Activated CD4-positive, alpha-beta T cell treated with anti-CD3 and anti-CD28 coated beads for 36 hours (primary cell): Measurements from ENCODE around the gene MAGEB3. TPM values are rescaled to one million over a fixed set of nuclear protein-coding genes. Genes with fewer than 3 reads are reported as not detected.

Experiments
- ATAC-seq: fragments of 200-7000 bp; cut with Tn5 transposase; one replicate; pipeline ENCODE4 v1.10.0; 2021; ENCODE audit warnings: mild to moderate bottlenecking, moderate library complexity
- CTCF ChIA-PET: fragments of 350-600 bp; sonication (Branson Sonifier 250); formaldehyde crosslinking; loops from one replicate; lab custom pipeline; 2021; ENCODE audit warnings: antibody characterized with exemption; lab: Charles Lee
- POLR2A ChIA-PET: fragments of 350-600 bp; sonication (Branson Sonifier 250); formaldehyde crosslinking; loops from one replicate; lab custom pipeline; 2021; ENCODE audit warnings: antibody characterized with exemption, inconsistent platforms; lab: Charles Lee
- DNase-seq: peaks from one replicate; pipeline ENCODE4 v3.0.0-alpha.2; 2020
- H3K27ac Mint-ChIP-seq: one replicate; pipeline ENCODE4 v1.8.0; 2021; ENCODE audit warnings: mixed read lengths
- H3K27me3 Mint-ChIP-seq: one replicate; pipeline ENCODE4 v1.8.0; 2021; ENCODE audit warnings: mixed read lengths
- H3K36me3 Mint-ChIP-seq: one replicate; pipeline ENCODE4 v1.8.0; 2021; ENCODE audit warnings: low read depth, mixed read lengths
- H3K4me1 Mint-ChIP-seq: one replicate; pipeline ENCODE4 v1.8.0; 2021; ENCODE audit warnings: mixed read lengths
- H3K4me3 Mint-ChIP-seq: one replicate; pipeline ENCODE4 v1.8.0; 2021; ENCODE audit warnings: mild to moderate bottlenecking, moderate library complexity, mixed read lengths
- H3K9me3 Mint-ChIP-seq: one replicate; pipeline ENCODE4 v1.8.0; 2021; ENCODE audit warnings: low read depth, mixed read lengths
- intact Hi-C, 2 experiments: fragments of 100-400 bp; cut with DNase I in 1 of 2; cut with micrococcal nuclease in 1 of 2; formaldehyde crosslinking; loops; one replicate each; pipeline versions ENCODE4 v1.14.2 to v1.15.1; 2022 to 2024; cut with DNase I, micrococcal nuclease
- total RNA-seq, 2 experiments: library from RNA; stranded (reverse); gene quantifications; one replicate each; pipeline ENCODE4 v1.2.3, GENCODE V29; 2021

Gene MAGEB3
- total RNA-seq, 2 experiments from 2014 or later, result not detected

- Mint-ChIP-seq H3K27me3 (no peaks in the 10 kb centered on the region), H3K4me3 (no peak within 1 kb of the TSS), H3K9me3 (no peaks in the 10 kb centered on the region), H3K27ac (no peak within 1 kb of the TSS), H3K4me1 (no peaks in the 10 kb centered on the region), H3K36me3 (no peaks in the 10 kb centered on the region)
- ATAC-seq, result no peak
- no peak for DNase-seq
- intact Hi-C loops, result no loop called here
- POLR2A ChIA-PET, result no interaction called here
- CTCF ChIA-PET, result no interaction called here
Measured at GRCh38 chrX:30241724-30242415, 11.4 kb downstream of the MAGEB3 start, which contains the start of gene MAGEB4. MAGEB4 (plus strand) TSS chrX:30242000; CDS start chrX:30242136, 136 bp downstream.

GRCh38 chrX:30246769-30247489 is 16.5 kb downstream of the MAGEB3 start, which contains the start of gene MAGEB1:
MAGEB1 (plus strand) TSS chrX:30247146; CDS start chrX:30250494, 3,348 bp downstream.
- no peak within 1 kb of the TSS for H3K4me3 Mint-ChIP-seq
- ATAC-seq (no peak), DNase-seq (no peak)
- intact Hi-C loops, result no loop called here
- H3K9me3 Mint-ChIP-seq, result no peaks in the 10 kb centered on the region
- ChIA-PET CTCF (no interaction called here), POLR2A (no interaction called here)
- H3K4me1 Mint-ChIP-seq, result no peaks in the 10 kb centered on the region
- no peak within 1 kb of the TSS for H3K27ac Mint-ChIP-seq
- no peaks in the 10 kb centered on the region for H3K36me3 Mint-ChIP-seq
- no peaks in the 10 kb centered on the region for H3K27me3 Mint-ChIP-seq

GRCh38 chrX:30248854-30249253 is 18.4 kb downstream of the MAGEB3 start:
- no peaks in the 10 kb centered on the region for H3K4me1 Mint-ChIP-seq
- no peak overlapping the region for H3K4me3 Mint-ChIP-seq
- H3K27ac Mint-ChIP-seq, result no peak overlapping the region
- no peak for DNase-seq
- H3K36me3 Mint-ChIP-seq, result no peaks in the 10 kb centered on the region
- no peak for ATAC-seq
- intact Hi-C loops, result no loop called here
- no peaks in the 10 kb centered on the region for H3K9me3 Mint-ChIP-seq
- ChIA-PET POLR2A (no interaction called here), CTCF (no interaction called here)
- H3K27me3 Mint-ChIP-seq, result no peaks in the 10 kb centered on the region

GRCh38 chrX:30253257-30253656 is 22.8 kb downstream of the MAGEB3 start:
- H3K27ac Mint-ChIP-seq, result no peak overlapping the region
- CTCF ChIA-PET, result no interaction called here
- no peaks in the 10 kb centered on the region for H3K4me1 Mint-ChIP-seq
- H3K9me3 Mint-ChIP-seq, result no peaks in the 10 kb centered on the region
- DNase-seq (no peak), ATAC-seq (no peak)
- intact Hi-C loops, result no loop called here
- H3K36me3 Mint-ChIP-seq, result no peaks in the 10 kb centered on the region
- H3K4me3 Mint-ChIP-seq, result no peak overlapping the region
- POLR2A ChIA-PET, result no interaction called here
- no peaks in the 10 kb centered on the region for H3K27me3 Mint-ChIP-seq

- Mint-ChIP-seq H3K9me3 (no peaks in the 10 kb centered on the region), H3K27ac (no peak overlapping the region), H3K36me3 (no peaks in the 10 kb centered on the region), H3K27me3 (no peaks in the 10 kb centered on the region), H3K4me3 (no peak overlapping the region), H3K4me1 (no peaks in the 10 kb centered on the region)
- ChIA-PET POLR2A (no interaction called here), CTCF (interaction anchor here (0.6 kb wide), 1 partner anchor 73 kb away, joined by 3 read pairs; no protein-coding TSS in a partner anchor)
- no peak for DNase-seq
- no peak for ATAC-seq
- intact Hi-C loops, result no loop called here
Measured at GRCh38 chrX:30259927-30260326, 29.5 kb downstream of the MAGEB3 start.

- ATAC-seq, result no peak
- H3K36me3 Mint-ChIP-seq, result no peaks in the 10 kb centered on the region
Measured at GRCh38 chrX:30261012-30261411, 30.6 kb downstream of the MAGEB3 start.

GRCh38 chrX:30262763-30263162 is 32.3 kb downstream of the MAGEB3 start:
- H3K9me3 Mint-ChIP-seq, result no peaks in the 10 kb centered on the region
- ChIA-PET CTCF (no interaction called here), POLR2A (no interaction called here)
- no peak for ATAC-seq
- no peak overlapping the region for H3K27ac Mint-ChIP-seq
- intact Hi-C loops, result no loop called here
- H3K4me1 Mint-ChIP-seq, result no peaks in the 10 kb centered on the region
- no peak overlapping the region for H3K4me3 Mint-ChIP-seq
- no peak for DNase-seq
- H3K36me3 Mint-ChIP-seq, result no peaks in the 10 kb centered on the region
- no peaks in the 10 kb centered on the region for H3K27me3 Mint-ChIP-seq

More at GRCh38 chrX:30261012-30261411, 30.6 kb downstream of the MAGEB3 start:
- intact Hi-C loops, result no loop called here
- Mint-ChIP-seq H3K4me1 (no peaks in the 10 kb centered on the region), H3K9me3 (no peaks in the 10 kb centered on the region), H3K27ac (no peak overlapping the region), H3K27me3 (no peaks in the 10 kb centered on the region), H3K4me3 (no peak overlapping the region)
- DNase-seq, result no peak
- CTCF ChIA-PET, result no interaction called here
- POLR2A ChIA-PET, result no interaction called here

GRCh38 chrX:30270639-30271038 is 40.2 kb downstream of the MAGEB3 start:
- no peaks in the 10 kb centered on the region for H3K9me3 Mint-ChIP-seq
- ChIA-PET CTCF (no interaction called here), POLR2A (no interaction called here)
- no peaks in the 10 kb centered on the region for H3K36me3 Mint-ChIP-seq
- no peaks in the 10 kb centered on the region for H3K4me1 Mint-ChIP-seq
- H3K4me3 Mint-ChIP-seq, result no peak overlapping the region
- peaks cover 2% of the 10 kb centered on the region for H3K27me3 Mint-ChIP-seq
- DNase-seq, result no peak
- no peak overlapping the region for H3K27ac Mint-ChIP-seq
- ATAC-seq, result no peak
- intact Hi-C loops, result no loop called here

GRCh38 chrX:30275498-30275897 is 45.0 kb downstream of the MAGEB3 start:
- Mint-ChIP-seq H3K36me3 (no peaks in the 10 kb centered on the region), H3K9me3 (no peaks in the 10 kb centered on the region), H3K27ac (no peak overlapping the region), H3K4me3 (no peak overlapping the region), H3K27me3 (peaks cover 2% of the 10 kb centered on the region), H3K4me1 (peaks cover 6% of the 10 kb centered on the region)
- CTCF ChIA-PET, result no interaction called here
- ATAC-seq (no peak), DNase-seq (no peak)
- intact Hi-C loops, result loop anchor here in 1 of 2 experiments (2.0 kb wide), 1 partner anchor 229 kb away; no protein-coding TSS in a partner anchor
- POLR2A ChIA-PET, result no interaction called here

- no peaks in the 10 kb centered on the region for H3K27me3 Mint-ChIP-seq
- H3K27ac Mint-ChIP-seq, result no peak overlapping the region
- intact Hi-C loops, result no loop called here
- ChIA-PET POLR2A (no interaction called here), CTCF (no interaction called here)
- H3K9me3 Mint-ChIP-seq, result no peaks in the 10 kb centered on the region
- DNase-seq (no peak), ATAC-seq (no peak)
- H3K36me3 Mint-ChIP-seq, result no peaks in the 10 kb centered on the region
- H3K4me3 Mint-ChIP-seq, result no peak overlapping the region
- peaks cover 6% of the 10 kb centered on the region for H3K4me1 Mint-ChIP-seq
Measured at GRCh38 chrX:30278365-30278764, 47.9 kb downstream of the MAGEB3 start.

- CTCF ChIA-PET, result no interaction called here
- H3K27ac Mint-ChIP-seq, result no peak overlapping the region
Measured at GRCh38 chrX:30280428-30280827, 50.0 kb downstream of the MAGEB3 start.

GRCh38 chrX:30282527-30282926 is 52.1 kb downstream of the MAGEB3 start:
- CTCF ChIA-PET, result no interaction called here
- POLR2A ChIA-PET, result no interaction called here
- H3K4me1 Mint-ChIP-seq, result peaks cover 9% of the 10 kb centered on the region

More at GRCh38 chrX:30280428-30280827, 50.0 kb downstream of the MAGEB3 start:
- POLR2A ChIA-PET, result no interaction called here
- ATAC-seq (no peak), DNase-seq (no peak)
- intact Hi-C loops, result no loop called here
- H3K4me3 Mint-ChIP-seq, result no peak overlapping the region
- H3K4me1 Mint-ChIP-seq, result peaks cover 9% of the 10 kb centered on the region
- H3K36me3 Mint-ChIP-seq, result no peaks in the 10 kb centered on the region
- H3K27me3 Mint-ChIP-seq, result no peaks in the 10 kb centered on the region
- H3K9me3 Mint-ChIP-seq, result no peaks in the 10 kb centered on the region

More at GRCh38 chrX:30282527-30282926, 52.1 kb downstream of the MAGEB3 start:
- H3K27ac Mint-ChIP-seq, result no peak overlapping the region
- no peaks in the 10 kb centered on the region for H3K27me3 Mint-ChIP-seq
- DNase-seq (no peak), ATAC-seq (no peak)
- no peak overlapping the region for H3K4me3 Mint-ChIP-seq
- intact Hi-C loops, result no loop called here
- no peaks in the 10 kb centered on the region for H3K36me3 Mint-ChIP-seq
- no peaks in the 10 kb centered on the region for H3K9me3 Mint-ChIP-seq
